GM13976 (cell line): ENCODE data around the gene CNTNAP2.
A peak's percentile ranks its signal among the peaks of the same experiment; 100 is the strongest.

Source experiments
- DNase-seq: peaks from one replicate; pipeline ENCODE4 v3.0.0; 2012; ENCODE audit warnings: low spot score
- CTCF ChIP-seq: IDR thresholded peaks from 2 replicates; pipeline ENCODE4 v1.5.1; 2012; ENCODE audit warnings: borderline replicate concordance, mild to moderate bottlenecking; ENCODE audit not compliant: insufficient read depth; ENCODE audit errors: extremely low read depth, missing control alignments, control extremely low read depth
- in situ Hi-C: fragments of 300-500 bp; cut with MboI; formaldehyde crosslinking; loops from one replicate; pipeline ENCODE4 v1.12.0; 2022; ENCODE audit warnings: low sequenced_read_pairs, mixed read lengths, inconsistent platforms; ENCODE audit not compliant: unreplicated experiment

Gene CNTNAP2

GRCh38 chr7:148127374-148127773 is 2010.8 kb downstream of the CNTNAP2 start:
- DNase-seq: no peak
- no peak for TF ChIP-seq CTCF
- in situ Hi-C loops: no loop called here

GRCh38 chr7:148129023-148129422 is 2012.4 kb downstream of the CNTNAP2 start:
- in situ Hi-C loops: no loop called here
- no peak for TF ChIP-seq CTCF
- DNase-seq: no peak

- no peak for TF ChIP-seq CTCF
- in situ Hi-C loops: no loop called here
- no peak for DNase-seq
These were observed 2018.5 kb downstream of the CNTNAP2 start for GRCh38 chr7:148135116-148135515.

- in situ Hi-C loops: no loop called here
- no peak for TF ChIP-seq CTCF
- no peak for DNase-seq
These were observed 2019.4 kb downstream of the CNTNAP2 start for GRCh38 chr7:148135997-148136396.

- peak; percentile 39 for TF ChIP-seq CTCF
- in situ Hi-C loops: no loop called here
- peak; percentile 28 for DNase-seq
These were observed 2026.2 kb downstream of the CNTNAP2 start for GRCh38 chr7:148142660-148143248.

- TF ChIP-seq CTCF: no peak
- DNase-seq: no peak
- in situ Hi-C loops: no loop called here
These were observed 2028.2 kb downstream of the CNTNAP2 start for GRCh38 chr7:148144827-148145226.
